ENCODE data around the gene PLXNA1.

The PLXNA1 gene

DNA sequence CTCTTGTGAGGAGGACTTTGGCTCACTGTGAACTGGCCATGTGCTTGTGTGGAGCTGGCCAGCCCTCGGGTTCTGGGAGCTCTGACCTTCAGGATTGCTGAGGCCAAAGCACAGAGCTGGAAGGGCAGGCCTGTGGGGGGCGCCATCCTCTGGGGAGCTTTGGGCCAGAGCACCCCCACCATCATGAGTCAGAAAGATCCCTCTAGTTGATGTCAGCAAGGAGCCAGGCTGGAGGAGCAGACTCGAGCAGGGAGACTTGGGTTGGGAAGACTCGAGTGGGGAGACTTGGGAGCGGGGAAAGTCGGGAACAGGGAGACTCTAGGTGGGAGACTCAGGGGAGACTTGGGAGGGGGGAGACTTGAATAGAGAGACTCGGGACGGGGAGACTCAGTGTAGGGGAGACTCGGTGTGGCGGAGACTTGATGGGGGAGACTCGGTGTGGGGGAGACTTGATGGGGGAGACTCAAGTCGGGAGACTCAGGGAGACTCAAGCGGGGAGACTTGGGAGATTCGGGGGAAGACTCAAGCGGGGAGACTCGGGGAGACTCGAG lies 37.7 kb upstream of the PLXNA1 start:
- H3K4me1 ChIP-seq (ENCODE audit: low read length), result peaks cover 6% of the 10 kb centered on the region
- TF ChIP-seq, protein P1, sequence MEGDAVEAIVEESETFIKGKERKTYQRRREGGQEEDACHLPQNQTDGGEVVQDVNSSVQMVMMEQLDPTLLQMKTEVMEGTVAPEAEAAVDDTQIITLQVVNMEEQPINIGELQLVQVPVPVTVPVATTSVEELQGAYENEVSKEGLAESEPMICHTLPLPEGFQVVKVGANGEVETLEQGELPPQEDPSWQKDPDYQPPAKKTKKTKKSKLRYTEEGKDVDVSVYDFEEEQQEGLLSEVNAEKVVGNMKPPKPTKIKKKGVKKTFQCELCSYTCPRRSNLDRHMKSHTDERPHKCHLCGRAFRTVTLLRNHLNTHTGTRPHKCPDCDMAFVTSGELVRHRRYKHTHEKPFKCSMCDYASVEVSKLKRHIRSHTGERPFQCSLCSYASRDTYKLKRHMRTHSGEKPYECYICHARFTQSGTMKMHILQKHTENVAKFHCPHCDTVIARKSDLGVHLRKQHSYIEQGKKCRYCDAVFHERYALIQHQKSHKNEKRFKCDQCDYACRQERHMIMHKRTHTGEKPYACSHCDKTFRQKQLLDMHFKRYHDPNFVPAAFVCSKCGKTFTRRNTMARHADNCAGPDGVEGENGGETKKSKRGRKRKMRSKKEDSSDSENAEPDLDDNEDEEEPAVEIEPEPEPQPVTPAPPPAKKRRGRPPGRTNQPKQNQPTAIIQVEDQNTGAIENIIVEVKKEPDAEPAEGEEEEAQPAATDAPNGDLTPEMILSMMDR (IDR thresholded peaks at IDR 0.05; ENCODE audit: low read length), result no peak; the same call in 1 of the 2 replicates
- TF ChIP-seq EZH2phosphoT487 (IDR thresholded peaks at IDR 0.05; ENCODE audit: low read length) (no peak), EZH2 (optimal IDR thresholded peaks at IDR 0.05; ENCODE audit: low read depth, low read length) (no peak)
- no peaks in the 10 kb centered on the region for H4K20me1 ChIP-seq (ENCODE audit: insufficient read depth, low read length)
- H3K79me2 ChIP-seq (ENCODE audit: low read length), result no peaks in the 10 kb centered on the region
- no peak overlapping the region for H2AFZ ChIP-seq (ENCODE audit: low read length)
- no peaks in the 10 kb centered on the region for H3F3A ChIP-seq (ENCODE audit: insufficient read depth, low read length)
- no peak overlapping the region for H3K4me3 ChIP-seq (ENCODE audit: low read length)
- no peak overlapping the region for H3K9ac ChIP-seq (ENCODE audit: low read length)
- no peaks in the 10 kb centered on the region for H3K36me3 ChIP-seq (replicated peaks; ENCODE audit: insufficient read depth, low read length)
- H3K27ac ChIP-seq (ENCODE audit: low read length), result no peak overlapping the region
- H3K4me2 ChIP-seq (ENCODE audit: low read depth, low read length), result no peak overlapping the region
- no peak for DNase-seq
- H3K27me3 ChIP-seq (replicated peaks; ENCODE audit: insufficient read depth, low read length), result no peaks in the 10 kb centered on the region
- no peaks in the 10 kb centered on the region for H3K9me2 ChIP-seq (replicated peaks; ENCODE audit: insufficient read depth, low read length)
- H3K9me3 ChIP-seq (replicated peaks; ENCODE audit: insufficient read depth, low read length), result no peaks in the 10 kb centered on the region

DNA sequence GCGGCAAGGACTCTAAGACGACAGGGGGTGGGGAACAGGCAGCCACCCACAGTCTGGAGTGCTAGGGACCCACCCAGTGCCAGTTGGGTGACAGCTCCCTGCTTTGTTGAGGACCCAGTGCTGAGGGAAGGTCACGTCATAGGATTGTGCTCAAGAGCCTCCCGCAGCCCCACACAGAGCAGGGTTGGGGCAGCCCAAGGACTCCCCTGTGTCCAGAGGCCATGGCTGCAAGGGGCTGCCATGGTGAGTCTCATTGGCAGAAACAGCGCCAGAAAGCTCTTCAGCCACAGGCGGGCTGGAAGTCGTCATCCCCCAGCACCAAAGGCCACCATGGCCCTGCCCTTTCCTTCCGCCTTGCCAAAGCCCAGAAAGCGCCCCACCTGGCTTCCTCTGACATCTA lies 37.0 kb upstream of the PLXNA1 start:
- no peak overlapping the region for H3K9ac ChIP-seq (ENCODE audit: low read length)
- no peak overlapping the region for H3K27ac ChIP-seq (ENCODE audit: low read length)
- no peaks in the 10 kb centered on the region for H4K20me1 ChIP-seq (ENCODE audit: insufficient read depth, low read length)
- H3K4me2 ChIP-seq (ENCODE audit: low read depth, low read length), result no peak overlapping the region
- H3K27me3 ChIP-seq (replicated peaks; ENCODE audit: insufficient read depth, low read length), result no peaks in the 10 kb centered on the region
- no peaks in the 10 kb centered on the region for H3K36me3 ChIP-seq (replicated peaks; ENCODE audit: insufficient read depth, low read length)
- TF ChIP-seq EZH2 (optimal IDR thresholded peaks at IDR 0.05; ENCODE audit: low read depth, low read length), result no peak
- TF ChIP-seq EZH2phosphoT487 (IDR thresholded peaks at IDR 0.05; ENCODE audit: low read length), result no peak
- TF ChIP-seq, protein P1 (IDR thresholded peaks at IDR 0.05; ENCODE audit: low read length), result no peak
- H3K9me2 ChIP-seq (replicated peaks; ENCODE audit: insufficient read depth, low read length), result no peaks in the 10 kb centered on the region
- no peak for DNase-seq
- no peak overlapping the region for H2AFZ ChIP-seq (ENCODE audit: low read length)
- H3K79me2 ChIP-seq (ENCODE audit: low read length), result no peaks in the 10 kb centered on the region
- H3K4me3 ChIP-seq (ENCODE audit: low read length), result no peak overlapping the region
- no peaks in the 10 kb centered on the region for H3K9me3 ChIP-seq (replicated peaks; ENCODE audit: insufficient read depth, low read length)
- H3K4me1 ChIP-seq (ENCODE audit: low read length), result peaks cover 6% of the 10 kb centered on the region
- H3F3A ChIP-seq (ENCODE audit: insufficient read depth, low read length), result no peaks in the 10 kb centered on the region

- H4K20me1 ChIP-seq (ENCODE audit: insufficient read depth, low read length), result no peaks in the 10 kb centered on the region
- no peak for DNase-seq
- H3K4me2 ChIP-seq (ENCODE audit: low read depth, low read length), result no peak overlapping the region
- H3K27ac ChIP-seq (ENCODE audit: low read length), result no peak overlapping the region
- H3K9ac ChIP-seq (ENCODE audit: low read length), result no peak overlapping the region
- H3K4me1 ChIP-seq (ENCODE audit: low read length), result peaks cover 6% of the 10 kb centered on the region
- no peaks in the 10 kb centered on the region for H3K27me3 ChIP-seq (replicated peaks; ENCODE audit: insufficient read depth, low read length)
- TF ChIP-seq EZH2 (optimal IDR thresholded peaks at IDR 0.05; ENCODE audit: low read depth, low read length) (no peak), EZH2phosphoT487 (IDR thresholded peaks at IDR 0.05; ENCODE audit: low read length) (no peak)
- TF ChIP-seq, protein P1 (IDR thresholded peaks at IDR 0.05; ENCODE audit: low read length), result no peak
- no peak overlapping the region for H3K4me3 ChIP-seq (ENCODE audit: low read length)
- no peaks in the 10 kb centered on the region for H3K9me3 ChIP-seq (replicated peaks; ENCODE audit: insufficient read depth, low read length)
- no peak overlapping the region for H2AFZ ChIP-seq (ENCODE audit: low read length)
- H3K36me3 ChIP-seq (replicated peaks; ENCODE audit: insufficient read depth, low read length), result no peaks in the 10 kb centered on the region
- no peaks in the 10 kb centered on the region for H3F3A ChIP-seq (ENCODE audit: insufficient read depth, low read length)
- H3K9me2 ChIP-seq (replicated peaks; ENCODE audit: insufficient read depth, low read length), result no peaks in the 10 kb centered on the region
- no peaks in the 10 kb centered on the region for H3K79me2 ChIP-seq (ENCODE audit: low read length)
Observed at GRCh38 chr3:126946405-126946804, 36.5 kb upstream of the PLXNA1 start.

Measured in MM.1S (cell line).